GM13976 (cell line): Measurements from ENCODE around the gene GANAB.
"Not testable (repeated sequence)": the region's sequence is repeated elsewhere in the genome, so short reads cannot be mapped to it uniquely, and the experiment has no call there.

Source experiments
- DNase-seq: peaks from one replicate; pipeline ENCODE4 v3.0.0; 2012; ENCODE audit warnings: low spot score
- CTCF ChIP-seq: IDR thresholded peaks from 2 replicates; pipeline ENCODE4 v1.5.1; 2012; ENCODE audit warnings: borderline replicate concordance, mild to moderate bottlenecking; ENCODE audit not compliant: insufficient read depth; ENCODE audit errors: extremely low read depth, missing control alignments, control extremely low read depth
- in situ Hi-C: fragments of 300-500 bp; cut with MboI; formaldehyde crosslinking; loops from one replicate; pipeline ENCODE4 v1.12.0; 2022; ENCODE audit warnings: low sequenced_read_pairs, mixed read lengths, inconsistent platforms; ENCODE audit not compliant: unreplicated experiment

The GANAB gene

GRCh38 chr11:62654297-62654696, 7.9 kb upstream of the GANAB start:
- in situ Hi-C loops: no loop called here
- TF ChIP-seq CTCF: no peak
- DNase-seq: no peak

GRCh38 chr11:62652161-62653006, 6.0 kb upstream of the GANAB start:
- no peak for TF ChIP-seq CTCF
- no peak for DNase-seq
- in situ Hi-C loops: no loop called here

- in situ Hi-C loops, DNase-seq: not testable (repeated sequence)
Observed at GRCh38 chr11:62650283-62650682, 3.9 kb upstream of the GANAB start.

GRCh38 chr11:62649486-62649885, 3.1 kb upstream of the GANAB start:
- in situ Hi-C loops: no loop called here
- no peak for DNase-seq

GRCh38 chr11:62648967-62649364, 2.6 kb upstream of the GANAB start:
- in situ Hi-C loops: no loop called here
- no peak for TF ChIP-seq CTCF
- DNase-seq: no peak

More at GRCh38 chr11:62649486-62649885, 3.1 kb upstream of the GANAB start:
- no peak for TF ChIP-seq CTCF

- DNase-seq: no peak
- in situ Hi-C loops: no loop called here
- no peak for TF ChIP-seq CTCF
Observed at GRCh38 chr11:62648185-62648966, 2.0 kb upstream of the GANAB start.

GRCh38 chr11:62647609-62648005, 1.2 kb upstream of the GANAB start:
- no peak for TF ChIP-seq CTCF
- no peak for DNase-seq
- in situ Hi-C loops: no loop called here
